K562 (cell line): Measurements from ENCODE around the gene VPREB1. TPM values are rescaled to one million over a fixed set of nuclear protein-coding genes. Genes with fewer than 3 reads are reported as not detected.

Experiments
- BRCA1 ChIP-seq, 2 experiments: fragments of 450-650 bp in 1 of 2; sonication (generic) in 1 of 2; formaldehyde crosslinking in 1 of 2; IDR thresholded peaks; 2 replicates each; pipeline versions ENCODE4 v1.5.0 to v1.6.1; 2017 to 2020; ENCODE audit warnings: mild to moderate bottlenecking in 1 of 2, missing genetic modification reagents in 1 of 2
- CCAR2 ChIP-seq: fragments of 200-400 bp; formaldehyde crosslinking; IDR thresholded peaks from 2 replicates; pipeline ENCODE4 v1.6.1; 2017; ENCODE audit warnings: mild to moderate bottlenecking, low read depth, low read length
- CTBP1 ChIP-seq: fragments of 450-650 bp; IDR thresholded peaks from 2 replicates; pipeline ENCODE4 v1.6.1; 2016; ENCODE audit warnings: borderline replicate concordance
- CXXC5 ChIP-seq: fragments of 250-450 bp; sonication (Bioruptor Pico); IDR thresholded peaks from 2 replicates; pipeline ENCODE4 v1.8.0; 2022; ENCODE audit warnings: inconsistent platforms, mild to moderate bottlenecking, moderate library complexity
- GABPB1 ChIP-seq: sonication (generic); formaldehyde crosslinking; IDR thresholded peaks from 2 replicates; pipeline ENCODE4 v1.8.0; 2022; ENCODE audit warnings: mild to moderate bottlenecking, missing genetic modification reagents
- GATA2 ChIP-seq: sonication (generic); formaldehyde crosslinking; IDR thresholded peaks from 2 replicates; pipeline ENCODE4 v1.4.0; 2020; ENCODE audit warnings: mild to moderate bottlenecking, missing genetic modification reagents
- HCFC1 ChIP-seq: IDR thresholded peaks from 2 replicates; pipeline ENCODE4 v1.6.1; 2012; ENCODE audit warnings: low read depth, low read length, improper control_type of control experiment
- KLF1 ChIP-seq: fragments of 450-650 bp; IDR thresholded peaks from 2 replicates; pipeline ENCODE4 v1.6.1; 2016; ENCODE audit warnings: missing genetic modification characterization, missing compliant biosample characterization
- MAFG ChIP-seq: fragments of 450-650 bp; conservative IDR thresholded peaks from 2 replicates; pipeline ENCODE4 v1.6.1; 2016; ENCODE audit warnings: missing genetic modification characterization, missing compliant biosample characterization
- MTA2 ChIP-seq: fragments of 450-650 bp; IDR thresholded peaks from 2 replicates; pipeline ENCODE4 v1.6.1; 2016; ENCODE audit warnings: low read depth
- POLR3G ChIP-seq: IDR thresholded peaks from 2 replicates; pipeline ENCODE4 v1.6.1; 2011; ENCODE audit not compliant: insufficient read length, insufficient replicate concordance; ENCODE audit errors: extremely low read depth
- RAD21 ChIP-seq, 2 experiments: fragments of 250-450 bp in 1 of 2; fragments of 450-650 bp in 1 of 2; sonication (Bioruptor Pico) in 1 of 2; formaldehyde crosslinking in 1 of 2; IDR thresholded peaks in 1 of 2; conservative IDR thresholded peaks in 1 of 2; 2 replicates each; pipeline versions ENCODE4 v1.4.0 to v1.8.0; 2020 to 2022; ENCODE audit warnings: mild to moderate bottlenecking in 2 of 2, moderate library complexity in 1 of 2
- SAFB ChIP-seq: fragments of 200-400 bp; formaldehyde crosslinking; IDR thresholded peaks from 2 replicates; pipeline ENCODE4 v1.6.1; 2017; ENCODE audit warnings: low read depth, low read length, borderline replicate concordance
- SOX6 ChIP-seq: fragments of 450-650 bp; IDR thresholded peaks from 2 replicates; pipeline ENCODE4 v1.6.1; 2014; ENCODE audit warnings: mild to moderate bottlenecking
- ZBED1 ChIP-seq: IDR thresholded peaks from 2 replicates; pipeline ENCODE4 v1.6.1; 2014
- ZKSCAN3 ChIP-seq: fragments of 250-450 bp; sonication (Bioruptor Pico); IDR thresholded peaks from 2 replicates; pipeline ENCODE4 v1.4.0; 2020
- ZNF778 ChIP-seq: fragments of 450-650 bp; formaldehyde crosslinking; IDR thresholded peaks from 2 replicates; pipeline ENCODE4 v1.4.0; 2020; ENCODE audit warnings: mild to moderate bottlenecking, moderate library complexity
- ZSCAN32 ChIP-seq: fragments of 450-650 bp; formaldehyde crosslinking; IDR thresholded peaks from 2 replicates; pipeline ENCODE4 v1.4.0; 2020; ENCODE audit warnings: mild to moderate bottlenecking, moderate library complexity
- polyA plus RNA-seq, 8 experiments: library from polyadenylated mRNA; depleted of rRNA in 4 of 8; stranded (reverse) in 5 of 8; unstranded in 3 of 8; fragments of >200 nt; fragmentation: Nextera tagmentation in 2 of 8; fragmentation: Illumina TruSeq in 1 of 8; extraction: Ambion mirVana in 2 of 8; extraction: Trizol in 1 of 8; gene quantifications; 2 replicates each; pipeline versions ENCODE4 v1.2.1 to v1.2.3, GENCODE V29; 2011 to 2014; ENCODE audit warnings: inconsistent platforms in 1 of 8, missing spikeins in 1 of 8
- total RNA-seq, 7 experiments: library from RNA; depleted of rRNA in 6 of 7; stranded (reverse); fragments of >200 nt in 6 of 7; fragmentation: Illumina TruSeq in 2 of 7; extraction: Trizol in 2 of 7; gene quantifications; 2 replicates each; pipeline versions ENCODE4 v1.2.1 to v1.2.3, GENCODE V29; 2011 to 2021; ENCODE audit warnings: low replicate concordance in 1 of 7
- TF ChIP-seq, protein P1 (sequence below): fragments of 450-650 bp; IDR thresholded peaks from 2 replicates; pipeline ENCODE4 v1.6.1; 2018; ENCODE audit not compliant: partially characterized antibody
- TF ChIP-seq, protein P2 (sequence below), 2 experiments: fragments of 200-800 bp in 1 of 2; sonication (Bioruptor generic) in 1 of 2; sonication (generic) in 1 of 2; formaldehyde crosslinking in 1 of 2; IDR thresholded peaks in 1 of 2; conservative IDR thresholded peaks in 1 of 2; 2 replicates each; pipeline versions ENCODE4 v1.5.0 to v1.6.1; 2016 to 2020; ENCODE audit warnings: missing compliant biosample characterization in 1 of 2, missing genetic modification characterization in 1 of 2, missing genetic modification reagents in 1 of 2
- TF ChIP-seq, protein P3 (sequence below): fragments of 450-650 bp; formaldehyde crosslinking; conservative IDR thresholded peaks from 2 replicates; pipeline ENCODE4 v1.4.0; 2022; ENCODE audit warnings: mild to moderate bottlenecking, missing genetic modification characterization

The VPREB1 gene
- total and polyA plus RNA-seq, 9 of the 15 experiments (the other 6 are each of a cell fraction or from before 2014, with no cell fraction given) = not detected

DNA sequence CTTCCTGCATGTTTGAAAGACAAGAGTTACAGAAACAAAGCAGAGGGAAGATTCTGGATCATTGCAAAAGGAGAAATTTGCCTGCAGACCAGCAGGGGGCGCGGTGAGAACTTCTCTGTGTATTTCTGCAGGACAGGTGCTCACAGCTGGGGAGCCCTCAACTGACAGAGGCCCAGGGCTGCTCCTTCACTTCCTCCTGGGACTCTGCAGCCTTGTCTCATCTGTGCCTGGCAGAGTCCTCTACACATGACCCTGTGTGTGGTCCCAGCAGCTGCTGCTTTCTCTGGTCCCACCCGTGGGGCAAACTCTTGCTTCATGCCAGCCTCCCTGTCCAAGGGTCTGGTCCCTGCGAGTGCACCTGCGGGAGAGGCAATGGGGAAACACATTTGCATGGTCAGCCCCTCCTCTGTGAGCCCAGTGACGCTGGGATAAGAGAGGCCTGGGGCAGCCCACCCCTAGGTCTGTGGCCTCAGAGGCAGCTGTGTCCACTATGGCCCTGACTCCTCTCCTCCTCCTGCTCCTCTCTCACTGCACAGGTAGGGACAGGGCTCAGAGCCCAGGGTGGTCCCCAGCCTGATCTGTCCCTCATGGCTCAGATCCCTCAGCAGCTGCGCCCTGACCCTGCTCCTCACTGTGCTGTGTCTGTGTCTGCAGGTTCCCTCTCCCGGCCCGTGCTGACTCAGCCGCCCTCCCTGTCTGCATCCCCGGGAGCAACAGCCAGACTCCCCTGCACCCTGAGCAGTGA is 43.2 kb upstream of the VPREB1 start (continued):
- TF ChIP-seq MAFG (tag) (0 out of 2 replicates have a peak, but pooled peaks have one; percentile 24), GATA2 (CRISPR knock-in tag) (no peak), GABPB1 (no peak), BRCA1 (IDR thresholded peaks at IDR 0.05) (no peak), BRCA1 (CRISPR knock-in tag; IDR thresholded peaks at IDR 0.05) (peak; percentile 85; the same call in 1 of the 2 replicates), SOX6 (no peak), MTA2 (no peak), ZKSCAN3 (CRISPR knock-in tag) (no peak), POLR3G (no peak), ZBED1 (0 out of 2 replicates have a peak, but pooled peaks have one; percentile 39), CXXC5 (CRISPR knock-in tag) (peak; percentile 11; the same call in 1 of the 2 replicates), SAFB (no peak), ZNF778 (CRISPR knock-in tag) (no peak), HCFC1 (0 out of 2 replicates have a peak, but pooled peaks have one; percentile 24), CTBP1 (no peak), CCAR2 (no peak), RAD21 (CRISPR knock-in tag; conservative IDR thresholded peaks at IDR 0.05 in 1 of 2, IDR thresholded peaks at IDR 0.05 in 1 of 2) (peak; percentile 36 to 83), ZSCAN32 (CRISPR knock-in tag) (no peak), KLF1 (no peak)
- TF ChIP-seq, protein P1, sequence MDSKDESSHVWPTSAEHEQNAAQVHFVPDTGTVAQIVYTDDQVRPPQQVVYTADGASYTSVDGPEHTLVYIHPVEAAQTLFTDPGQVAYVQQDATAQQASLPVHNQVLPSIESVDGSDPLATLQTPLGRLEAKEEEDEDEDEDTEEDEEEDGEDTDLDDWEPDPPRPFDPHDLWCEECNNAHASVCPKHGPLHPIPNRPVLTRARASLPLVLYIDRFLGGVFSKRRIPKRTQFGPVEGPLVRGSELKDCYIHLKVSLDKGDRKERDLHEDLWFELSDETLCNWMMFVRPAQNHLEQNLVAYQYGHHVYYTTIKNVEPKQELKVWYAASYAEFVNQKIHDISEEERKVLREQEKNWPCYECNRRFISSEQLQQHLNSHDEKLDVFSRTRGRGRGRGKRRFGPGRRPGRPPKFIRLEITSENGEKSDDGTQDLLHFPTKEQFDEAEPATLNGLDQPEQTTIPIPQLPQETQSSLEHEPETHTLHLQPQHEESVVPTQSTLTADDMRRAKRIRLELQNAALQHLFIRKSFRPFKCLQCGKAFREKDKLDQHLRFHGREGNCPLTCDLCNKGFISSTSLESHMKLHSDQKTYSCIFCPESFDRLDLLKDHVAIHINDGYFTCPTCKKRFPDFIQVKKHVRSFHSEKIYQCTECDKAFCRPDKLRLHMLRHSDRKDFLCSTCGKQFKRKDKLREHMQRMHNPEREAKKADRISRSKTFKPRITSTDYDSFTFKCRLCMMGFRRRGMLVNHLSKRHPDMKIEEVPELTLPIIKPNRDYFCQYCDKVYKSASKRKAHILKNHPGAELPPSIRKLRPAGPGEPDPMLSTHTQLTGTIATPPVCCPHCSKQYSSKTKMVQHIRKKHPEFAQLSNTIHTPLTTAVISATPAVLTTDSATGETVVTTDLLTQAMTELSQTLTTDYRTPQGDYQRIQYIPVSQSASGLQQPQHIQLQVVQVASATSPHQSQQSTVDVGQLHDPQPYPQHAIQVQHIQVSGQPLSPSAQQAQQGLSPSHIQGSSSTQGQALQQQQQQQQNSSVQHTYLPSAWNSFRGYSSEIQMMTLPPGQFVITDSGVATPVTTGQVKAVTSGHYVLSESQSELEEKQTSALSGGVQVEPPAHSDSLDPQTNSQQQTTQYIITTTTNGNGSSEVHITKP = no peak
- TF ChIP-seq, protein P2, sequence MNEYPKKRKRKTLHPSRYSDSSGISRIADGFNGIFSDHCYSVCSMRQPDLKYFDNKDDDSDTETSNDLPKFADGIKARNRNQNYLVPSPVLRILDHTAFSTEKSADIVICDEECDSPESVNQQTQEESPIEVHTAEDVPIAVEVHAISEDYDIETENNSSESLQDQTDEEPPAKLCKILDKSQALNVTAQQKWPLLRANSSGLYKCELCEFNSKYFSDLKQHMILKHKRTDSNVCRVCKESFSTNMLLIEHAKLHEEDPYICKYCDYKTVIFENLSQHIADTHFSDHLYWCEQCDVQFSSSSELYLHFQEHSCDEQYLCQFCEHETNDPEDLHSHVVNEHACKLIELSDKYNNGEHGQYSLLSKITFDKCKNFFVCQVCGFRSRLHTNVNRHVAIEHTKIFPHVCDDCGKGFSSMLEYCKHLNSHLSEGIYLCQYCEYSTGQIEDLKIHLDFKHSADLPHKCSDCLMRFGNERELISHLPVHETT (CRISPR knock-in tag; conservative IDR thresholded peaks at IDR 0.05 in 1 of 2, IDR thresholded peaks at IDR 0.05 in 1 of 2) = peak in 1 of 2 experiments; percentile 92; a peak in 1 of 4 replicates
- TF ChIP-seq, protein P3, sequence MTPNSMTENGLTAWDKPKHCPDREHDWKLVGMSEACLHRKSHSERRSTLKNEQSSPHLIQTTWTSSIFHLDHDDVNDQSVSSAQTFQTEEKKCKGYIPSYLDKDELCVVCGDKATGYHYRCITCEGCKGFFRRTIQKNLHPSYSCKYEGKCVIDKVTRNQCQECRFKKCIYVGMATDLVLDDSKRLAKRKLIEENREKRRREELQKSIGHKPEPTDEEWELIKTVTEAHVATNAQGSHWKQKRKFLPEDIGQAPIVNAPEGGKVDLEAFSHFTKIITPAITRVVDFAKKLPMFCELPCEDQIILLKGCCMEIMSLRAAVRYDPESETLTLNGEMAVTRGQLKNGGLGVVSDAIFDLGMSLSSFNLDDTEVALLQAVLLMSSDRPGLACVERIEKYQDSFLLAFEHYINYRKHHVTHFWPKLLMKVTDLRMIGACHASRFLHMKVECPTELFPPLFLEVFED (CRISPR knock-in tag) = no peak
